Skin epidermis (tissue), 12 donors: ENCODE measurements around the gene MRGPRD.
A peak's percentile ranks its signal among the peaks of the same experiment; 100 is the strongest.

Source experiments
- H3K27ac ChIP-seq, 21 experiments: fragments of 200-600 bp; sonication (generic) in 11 of 21; one replicate each; pipeline ENCODE4 v1.5.0; 2020; ENCODE audit warnings: mild to moderate bottlenecking in 3 of 21, inconsistent platforms in 2 of 21, moderate library complexity in 2 of 21
- H3K4me3 ChIP-seq, 7 experiments: fragments of 200-600 bp; sonication (generic) in 2 of 7; one replicate each; pipeline ENCODE4 v1.5.0; 2020; ENCODE audit warnings: inconsistent platforms in 2 of 7, mild to moderate bottlenecking in 2 of 7, moderate library complexity in 1 of 7

MRGPRD gene

GRCh38 chr11:68936358-68936636 lies 44.5 kb downstream of the MRGPRD start:
- Histone ChIP-seq H3K4me3 (no peak overlapping the region), H3K27ac (no peak overlapping the region)

GRCh38 chr11:68935516-68936357 lies 45.0 kb downstream of the MRGPRD start:
- H3K4me3 ChIP-seq = no peak overlapping the region
- no peak overlapping the region for H3K27ac ChIP-seq

GRCh38 chr11:68935066-68935465 lies 45.7 kb downstream of the MRGPRD start:
- H3K27ac ChIP-seq = no peak overlapping the region
- no peak overlapping the region for H3K4me3 ChIP-seq

GRCh38 chr11:68934666-68935065 lies 46.1 kb downstream of the MRGPRD start:
- H3K4me3 ChIP-seq = no peak overlapping the region
- no peak overlapping the region for H3K27ac ChIP-seq

- no peak overlapping the region for H3K27ac ChIP-seq
- H3K4me3 ChIP-seq = no peak overlapping the region
Measured at GRCh38 chr11:68934321-68934645, 46.5 kb downstream of the MRGPRD start.

GRCh38 chr11:68933605-68934320 lies 47.0 kb downstream of the MRGPRD start:
- H3K27ac ChIP-seq = no peak overlapping the region
- no peak overlapping the region for H3K4me3 ChIP-seq

- no peak overlapping the region for H3K4me3 ChIP-seq
- peak overlapping the region in 1 of 21 experiments; percentile 19 for H3K27ac ChIP-seq
Measured at GRCh38 chr11:68932933-68933577, 47.7 kb downstream of the MRGPRD start.

GRCh38 chr11:68932358-68932757 lies 48.4 kb downstream of the MRGPRD start:
- H3K4me3 ChIP-seq = no peak overlapping the region
- peak overlapping the region in 1 of 21 experiments; percentile 19 for H3K27ac ChIP-seq

- H3K27ac ChIP-seq = no peak overlapping the region
- H3K4me3 ChIP-seq = no peak overlapping the region
Measured at GRCh38 chr11:68931911-68932310, 48.9 kb downstream of the MRGPRD start.

- no peak overlapping the region for H3K4me3 ChIP-seq
Measured at GRCh38 chr11:68930991-68931855, 49.6 kb downstream of the MRGPRD start.

More at GRCh38 chr11:68930991-68931855, 49.6 kb downstream of the MRGPRD start:
- peak overlapping the region in 1 of 21 experiments; percentile 43 for H3K27ac ChIP-seq
